Measurements from ENCODE around the gene TMEM41A.

Gene TMEM41A

GRCh38 chr3:185498503-185499396 lies at the start of gene TMEM41A:
TMEM41A (minus strand) TSS chr3:185499035; CDS start chr3:185498961, 74 bp downstream.
- H3K4me1 Mint-ChIP-seq, result peaks cover 26% of the 10 kb centered on the region
- no peaks in the 10 kb centered on the region for H3K9me3 Mint-ChIP-seq
- ATAC-seq (replicated peaks; ENCODE audit: extremely low read depth, poor library complexity, severe bottlenecking) (peak; percentile 90), DNase-seq (ENCODE audit: low spot score in 2 of 2) (peak; percentile 78 to 82)
- peak within 1 kb of the TSS; percentile 95 for H3K27ac Mint-ChIP-seq (ENCODE audit: low read depth)
- peak within 1 kb of the TSS; percentile 91 for H3K4me3 Mint-ChIP-seq
- H3K36me3 Mint-ChIP-seq (ENCODE audit: insufficient read depth), result peaks cover 24% of the 10 kb centered on the region
- peaks cover 11% of the 10 kb centered on the region for H3K27me3 Mint-ChIP-seq

GRCh38 chr3:185540695-185541094 lies 41.9 kb upstream of the TMEM41A start:
- no peak overlapping the region for H3K4me3 Mint-ChIP-seq
- DNase-seq (ENCODE audit: low spot score in 2 of 2) (no peak), ATAC-seq (replicated peaks; ENCODE audit: extremely low read depth, poor library complexity, severe bottlenecking) (no peak)
- H3K36me3 Mint-ChIP-seq (ENCODE audit: insufficient read depth), result no peaks in the 10 kb centered on the region
- peaks cover 10% of the 10 kb centered on the region for H3K27me3 Mint-ChIP-seq
- no peaks in the 10 kb centered on the region for H3K9me3 Mint-ChIP-seq
- H3K4me1 Mint-ChIP-seq, result peaks cover 7% of the 10 kb centered on the region
- H3K27ac Mint-ChIP-seq (ENCODE audit: low read depth), result no peak overlapping the region

GRCh38 chr3:185539934-185540333 lies 41.1 kb upstream of the TMEM41A start:
- DNase-seq (ENCODE audit: low spot score in 2 of 2) (no peak), ATAC-seq (replicated peaks; ENCODE audit: extremely low read depth, poor library complexity, severe bottlenecking) (no peak)
- H3K9me3 Mint-ChIP-seq, result no peaks in the 10 kb centered on the region
- no peak overlapping the region for H3K4me3 Mint-ChIP-seq
- H3K27me3 Mint-ChIP-seq, result peaks cover 10% of the 10 kb centered on the region
- H3K4me1 Mint-ChIP-seq, result peaks cover 7% of the 10 kb centered on the region
- no peak overlapping the region for H3K27ac Mint-ChIP-seq (ENCODE audit: low read depth)
- H3K36me3 Mint-ChIP-seq (ENCODE audit: insufficient read depth), result no peaks in the 10 kb centered on the region

GRCh38 chr3:185537369-185537970 lies 38.6 kb upstream of the TMEM41A start:
- no peaks in the 10 kb centered on the region for H3K9me3 Mint-ChIP-seq
- H3K27ac Mint-ChIP-seq (ENCODE audit: low read depth), result no peak overlapping the region
- no peak overlapping the region for H3K4me3 Mint-ChIP-seq
- DNase-seq (ENCODE audit: low spot score in 2 of 2), result no peak
- ATAC-seq (replicated peaks; ENCODE audit: extremely low read depth, poor library complexity, severe bottlenecking), result peak; percentile 36
- no peaks in the 10 kb centered on the region for H3K36me3 Mint-ChIP-seq (ENCODE audit: insufficient read depth)
- H3K27me3 Mint-ChIP-seq, result no peaks in the 10 kb centered on the region
- peaks cover 7% of the 10 kb centered on the region for H3K4me1 Mint-ChIP-seq

- DNase-seq (ENCODE audit: low spot score in 2 of 2) (no peak), ATAC-seq (replicated peaks; ENCODE audit: extremely low read depth, poor library complexity, severe bottlenecking) (no peak)
- Mint-ChIP-seq H3K4me1 (peaks cover 7% of the 10 kb centered on the region), H3K36me3 (ENCODE audit: insufficient read depth) (no peaks in the 10 kb centered on the region), H3K9me3 (no peaks in the 10 kb centered on the region), H3K4me3 (no peak overlapping the region), H3K27ac (ENCODE audit: low read depth) (no peak overlapping the region), H3K27me3 (peaks cover 6% of the 10 kb centered on the region)
Measured at GRCh38 chr3:185534511-185534910, 35.7 kb upstream of the TMEM41A start.

GRCh38 chr3:185532901-185533300 lies 34.1 kb upstream of the TMEM41A start:
- no peak overlapping the region for H3K4me3 Mint-ChIP-seq
- no peaks in the 10 kb centered on the region for H3K36me3 Mint-ChIP-seq (ENCODE audit: insufficient read depth)
- no peaks in the 10 kb centered on the region for H3K9me3 Mint-ChIP-seq
- DNase-seq (ENCODE audit: low spot score in 2 of 2) (no peak), ATAC-seq (replicated peaks; ENCODE audit: extremely low read depth, poor library complexity, severe bottlenecking) (no peak)
- H3K4me1 Mint-ChIP-seq, result peaks cover 7% of the 10 kb centered on the region
- peaks cover 11% of the 10 kb centered on the region for H3K27me3 Mint-ChIP-seq
- H3K27ac Mint-ChIP-seq (ENCODE audit: low read depth), result no peak overlapping the region

GRCh38 chr3:185530856-185531255 lies 32.0 kb upstream of the TMEM41A start:
- Mint-ChIP-seq H3K27me3 (peaks cover 22% of the 10 kb centered on the region), H3K9me3 (no peaks in the 10 kb centered on the region), H3K4me3 (no peak overlapping the region), H3K36me3 (ENCODE audit: insufficient read depth) (no peaks in the 10 kb centered on the region), H3K4me1 (no peaks in the 10 kb centered on the region), H3K27ac (ENCODE audit: low read depth) (no peak overlapping the region)
- no peak for ATAC-seq (replicated peaks; ENCODE audit: extremely low read depth, poor library complexity, severe bottlenecking)
- DNase-seq (ENCODE audit: low spot score in 2 of 2), result no peak

GRCh38 chr3:185528532-185528931 lies 29.7 kb upstream of the TMEM41A start:
- no peaks in the 10 kb centered on the region for H3K9me3 Mint-ChIP-seq
- H3K36me3 Mint-ChIP-seq (ENCODE audit: insufficient read depth), result no peaks in the 10 kb centered on the region
- H3K4me1 Mint-ChIP-seq, result no peaks in the 10 kb centered on the region
- no peak overlapping the region for H3K4me3 Mint-ChIP-seq
- DNase-seq (ENCODE audit: low spot score in 2 of 2) (no peak), ATAC-seq (replicated peaks; ENCODE audit: extremely low read depth, poor library complexity, severe bottlenecking) (no peak)
- peaks cover 41% of the 10 kb centered on the region for H3K27me3 Mint-ChIP-seq
- no peak overlapping the region for H3K27ac Mint-ChIP-seq (ENCODE audit: low read depth)

- no peaks in the 10 kb centered on the region for H3K4me1 Mint-ChIP-seq
- H3K9me3 Mint-ChIP-seq, result no peaks in the 10 kb centered on the region
- no peak for ATAC-seq (replicated peaks; ENCODE audit: extremely low read depth, poor library complexity, severe bottlenecking)
- H3K4me3 Mint-ChIP-seq, result no peak overlapping the region
- no peak for DNase-seq (ENCODE audit: low spot score in 2 of 2)
- no peaks in the 10 kb centered on the region for H3K36me3 Mint-ChIP-seq (ENCODE audit: insufficient read depth)
- H3K27ac Mint-ChIP-seq (ENCODE audit: low read depth), result no peak overlapping the region
- peaks cover 46% of the 10 kb centered on the region for H3K27me3 Mint-ChIP-seq
Measured at GRCh38 chr3:185527364-185527763, 28.5 kb upstream of the TMEM41A start.

- ATAC-seq (replicated peaks; ENCODE audit: extremely low read depth, poor library complexity, severe bottlenecking), result no peak
- no peaks in the 10 kb centered on the region for H3K9me3 Mint-ChIP-seq
- no peak for DNase-seq (ENCODE audit: low spot score in 2 of 2)
- H3K4me3 Mint-ChIP-seq, result no peak overlapping the region
- no peak overlapping the region for H3K27ac Mint-ChIP-seq (ENCODE audit: low read depth)
- no peaks in the 10 kb centered on the region for H3K4me1 Mint-ChIP-seq
- peaks cover 53% of the 10 kb centered on the region for H3K27me3 Mint-ChIP-seq
- no peaks in the 10 kb centered on the region for H3K36me3 Mint-ChIP-seq (ENCODE audit: insufficient read depth)
Measured at GRCh38 chr3:185526349-185526951, 27.6 kb upstream of the TMEM41A start.

- peaks cover 60% of the 10 kb centered on the region for H3K27me3 Mint-ChIP-seq
- H3K27ac Mint-ChIP-seq (ENCODE audit: low read depth), result no peak overlapping the region
- H3K4me1 Mint-ChIP-seq, result no peaks in the 10 kb centered on the region
- DNase-seq (ENCODE audit: low spot score in 2 of 2) (no peak), ATAC-seq (replicated peaks; ENCODE audit: extremely low read depth, poor library complexity, severe bottlenecking) (no peak)
- H3K4me3 Mint-ChIP-seq, result no peak overlapping the region
- H3K9me3 Mint-ChIP-seq, result no peaks in the 10 kb centered on the region
- H3K36me3 Mint-ChIP-seq (ENCODE audit: insufficient read depth), result no peaks in the 10 kb centered on the region
Measured at GRCh38 chr3:185521349-185522138, 22.7 kb upstream of the TMEM41A start.

- peaks cover 3% of the 10 kb centered on the region for H3K36me3 Mint-ChIP-seq (ENCODE audit: insufficient read depth)
- no peak for DNase-seq (ENCODE audit: low spot score in 2 of 2)
Measured at GRCh38 chr3:185519021-185519420, 20.2 kb upstream of the TMEM41A start.

More at GRCh38 chr3:185519021-185519420, 20.2 kb upstream of the TMEM41A start:
- Mint-ChIP-seq H3K4me1 (no peaks in the 10 kb centered on the region), H3K9me3 (no peaks in the 10 kb centered on the region), H3K27ac (ENCODE audit: low read depth) (no peak overlapping the region), H3K27me3 (peaks cover 51% of the 10 kb centered on the region), H3K4me3 (no peak overlapping the region)
- no peak for ATAC-seq (replicated peaks; ENCODE audit: extremely low read depth, poor library complexity, severe bottlenecking)
